Measurements from ENCODE around the gene PACRG.

Gene PACRG

DNA sequence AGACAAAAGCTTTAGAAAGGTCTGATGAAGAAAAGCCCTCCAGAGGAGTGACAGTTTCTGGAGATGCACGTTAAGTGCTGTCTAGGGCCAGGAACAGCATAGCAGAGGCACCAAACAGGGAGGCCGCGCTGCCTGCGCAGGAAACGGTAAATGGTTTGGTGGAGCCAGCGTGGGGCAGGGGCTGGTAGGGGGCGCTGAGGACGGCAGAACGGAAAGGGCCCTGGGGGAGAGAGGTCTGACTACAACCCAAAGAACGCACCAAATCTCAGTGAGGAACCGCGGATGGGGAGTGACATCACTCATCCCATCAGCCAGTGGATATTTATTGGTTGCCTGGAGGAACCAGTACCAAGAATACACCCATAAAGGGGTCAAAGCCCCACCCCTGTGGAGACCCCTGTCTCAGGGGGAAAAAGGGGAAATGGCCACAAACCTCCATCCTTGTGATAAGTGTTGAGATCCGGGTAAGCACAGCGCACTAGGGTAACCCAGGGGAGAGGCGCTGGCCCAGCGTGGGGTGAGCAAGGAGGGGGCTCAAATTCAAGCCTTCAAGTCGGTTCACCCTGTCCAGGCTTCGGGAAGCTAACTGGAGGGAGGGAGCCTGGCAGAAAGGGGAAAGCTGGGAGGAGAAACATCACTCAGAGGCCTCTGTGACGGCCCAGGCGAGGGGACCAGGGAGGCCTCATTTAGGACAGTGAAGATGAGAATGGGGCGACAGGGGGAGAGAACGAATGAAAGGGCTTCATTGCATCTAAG is 437.6 kb downstream of the PACRG start:
- DNase-seq (ENCODE audit: low spot score) (no peak), ATAC-seq (ENCODE audit: low read depth) (no peak)
- Histone ChIP-seq H3K4me3 (ENCODE audit: severe bottlenecking) (no peak overlapping the region), H3K36me3 (ENCODE audit: low read depth) (no peaks in the 10 kb centered on the region), H3K9me3 (ENCODE audit: severe bottlenecking) (no peaks in the 10 kb centered on the region), H3K4me1 (ENCODE audit: insufficient read depth, poor library complexity, severe bottlenecking) (no peaks in the 10 kb centered on the region), H3K27ac (ENCODE audit: poor library complexity, severe bottlenecking) (no peak overlapping the region), H3K27me3 (ENCODE audit: insufficient read depth, poor library complexity, severe bottlenecking) (no peaks in the 10 kb centered on the region)
- TF ChIP-seq, protein P1, sequence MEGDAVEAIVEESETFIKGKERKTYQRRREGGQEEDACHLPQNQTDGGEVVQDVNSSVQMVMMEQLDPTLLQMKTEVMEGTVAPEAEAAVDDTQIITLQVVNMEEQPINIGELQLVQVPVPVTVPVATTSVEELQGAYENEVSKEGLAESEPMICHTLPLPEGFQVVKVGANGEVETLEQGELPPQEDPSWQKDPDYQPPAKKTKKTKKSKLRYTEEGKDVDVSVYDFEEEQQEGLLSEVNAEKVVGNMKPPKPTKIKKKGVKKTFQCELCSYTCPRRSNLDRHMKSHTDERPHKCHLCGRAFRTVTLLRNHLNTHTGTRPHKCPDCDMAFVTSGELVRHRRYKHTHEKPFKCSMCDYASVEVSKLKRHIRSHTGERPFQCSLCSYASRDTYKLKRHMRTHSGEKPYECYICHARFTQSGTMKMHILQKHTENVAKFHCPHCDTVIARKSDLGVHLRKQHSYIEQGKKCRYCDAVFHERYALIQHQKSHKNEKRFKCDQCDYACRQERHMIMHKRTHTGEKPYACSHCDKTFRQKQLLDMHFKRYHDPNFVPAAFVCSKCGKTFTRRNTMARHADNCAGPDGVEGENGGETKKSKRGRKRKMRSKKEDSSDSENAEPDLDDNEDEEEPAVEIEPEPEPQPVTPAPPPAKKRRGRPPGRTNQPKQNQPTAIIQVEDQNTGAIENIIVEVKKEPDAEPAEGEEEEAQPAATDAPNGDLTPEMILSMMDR (IDR thresholded peaks at IDR 0.05; ENCODE audit: poor library complexity, severe bottlenecking): no peak

DNA sequence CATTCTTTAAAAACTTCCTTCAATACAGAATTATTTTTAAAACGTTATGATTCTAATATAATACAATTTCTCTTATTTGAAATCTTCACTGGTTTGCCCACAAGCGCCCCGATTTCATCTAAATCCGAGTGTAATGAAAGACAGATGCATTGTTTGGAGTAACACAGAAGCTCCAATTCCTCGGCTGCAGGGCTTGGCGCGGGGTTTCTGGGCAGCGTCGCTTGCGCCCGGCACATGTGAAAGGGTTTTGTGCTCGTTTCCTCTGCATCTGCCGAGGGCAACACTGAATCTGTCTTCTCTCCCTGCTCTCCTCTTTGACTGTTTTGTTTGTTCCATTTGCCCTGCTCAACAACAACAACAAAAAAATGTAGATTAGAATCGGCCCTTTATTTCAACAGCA is 438.1 kb downstream of the PACRG start:
- H3K27me3 ChIP-seq (ENCODE audit: insufficient read depth, poor library complexity, severe bottlenecking): no peaks in the 10 kb centered on the region
- no peaks in the 10 kb centered on the region for H3K4me1 ChIP-seq (ENCODE audit: insufficient read depth, poor library complexity, severe bottlenecking)
- no peak overlapping the region for H3K27ac ChIP-seq (ENCODE audit: poor library complexity, severe bottlenecking)
- H3K4me3 ChIP-seq (ENCODE audit: severe bottlenecking): no peak overlapping the region
- DNase-seq (ENCODE audit: low spot score) (no peak), ATAC-seq (ENCODE audit: low read depth) (no peak)
- H3K36me3 ChIP-seq (ENCODE audit: low read depth): no peaks in the 10 kb centered on the region
- H3K9me3 ChIP-seq (ENCODE audit: severe bottlenecking): no peaks in the 10 kb centered on the region
- TF ChIP-seq, protein P1 (IDR thresholded peaks at IDR 0.05; ENCODE audit: poor library complexity, severe bottlenecking): no peak

GRCh38 chr6:163166507-163166906 is 438.7 kb downstream of the PACRG start:
- H3K27ac ChIP-seq (ENCODE audit: poor library complexity, severe bottlenecking): no peak overlapping the region
- H3K36me3 ChIP-seq (ENCODE audit: low read depth): no peaks in the 10 kb centered on the region
- no peaks in the 10 kb centered on the region for H3K27me3 ChIP-seq (ENCODE audit: insufficient read depth, poor library complexity, severe bottlenecking)
- no peak overlapping the region for H3K4me3 ChIP-seq (ENCODE audit: severe bottlenecking)
- DNase-seq (ENCODE audit: low spot score): no peak
- H3K4me1 ChIP-seq (ENCODE audit: insufficient read depth, poor library complexity, severe bottlenecking): no peaks in the 10 kb centered on the region
- TF ChIP-seq, protein P1 (IDR thresholded peaks at IDR 0.05; ENCODE audit: poor library complexity, severe bottlenecking): no peak
- no peaks in the 10 kb centered on the region for H3K9me3 ChIP-seq (ENCODE audit: severe bottlenecking)
- no peak for ATAC-seq (ENCODE audit: low read depth)

GRCh38 chr6:163169521-163169920 is 441.7 kb downstream of the PACRG start:
- no peaks in the 10 kb centered on the region for H3K9me3 ChIP-seq (ENCODE audit: severe bottlenecking)
- H3K4me1 ChIP-seq (ENCODE audit: insufficient read depth, poor library complexity, severe bottlenecking): no peaks in the 10 kb centered on the region
- ATAC-seq (ENCODE audit: low read depth) (no peak), DNase-seq (ENCODE audit: low spot score) (no peak)
- TF ChIP-seq, protein P1 (IDR thresholded peaks at IDR 0.05; ENCODE audit: poor library complexity, severe bottlenecking): no peak
- H3K27ac ChIP-seq (ENCODE audit: poor library complexity, severe bottlenecking): no peak overlapping the region
- H3K4me3 ChIP-seq (ENCODE audit: severe bottlenecking): no peak overlapping the region
- H3K36me3 ChIP-seq (ENCODE audit: low read depth): no peaks in the 10 kb centered on the region
- H3K27me3 ChIP-seq (ENCODE audit: insufficient read depth, poor library complexity, severe bottlenecking): no peaks in the 10 kb centered on the region

DNA sequence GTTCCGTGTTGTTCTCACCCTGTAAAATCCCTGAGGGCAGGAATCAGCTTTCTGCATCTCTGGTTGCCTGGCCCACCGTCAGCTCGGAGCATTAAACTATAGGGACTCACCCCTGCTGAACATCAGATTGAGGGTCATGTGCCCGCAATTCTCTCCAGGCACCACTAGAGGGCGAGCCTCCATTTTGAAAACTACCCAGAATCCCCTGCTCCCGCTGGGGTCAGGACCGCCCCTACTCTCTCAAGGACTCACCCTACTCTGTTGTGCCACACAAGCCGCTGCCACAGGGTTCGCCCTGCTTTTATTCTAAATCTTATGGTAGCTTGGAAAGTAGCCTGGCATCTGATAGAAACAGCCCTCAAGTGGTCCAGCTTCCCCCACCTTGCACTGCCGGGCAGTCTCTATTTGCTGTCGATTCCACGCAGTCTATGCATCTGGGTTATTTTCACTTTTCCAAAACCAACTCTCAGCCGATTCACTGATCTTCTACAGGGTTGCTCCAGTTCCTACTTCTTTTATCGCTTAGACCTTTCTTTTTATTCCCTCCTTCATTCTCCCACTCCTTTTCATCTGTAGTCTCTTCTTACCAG is 442.6 kb downstream of the PACRG start:
- H3K27ac ChIP-seq (ENCODE audit: poor library complexity, severe bottlenecking): no peak overlapping the region
- H3K27me3 ChIP-seq (ENCODE audit: insufficient read depth, poor library complexity, severe bottlenecking): no peaks in the 10 kb centered on the region
- TF ChIP-seq, protein P1 (IDR thresholded peaks at IDR 0.05; ENCODE audit: poor library complexity, severe bottlenecking): peak; percentile 62
- H3K4me1 ChIP-seq (ENCODE audit: insufficient read depth, poor library complexity, severe bottlenecking): no peaks in the 10 kb centered on the region
- H3K4me3 ChIP-seq (ENCODE audit: severe bottlenecking): no peak overlapping the region
- DNase-seq (ENCODE audit: low spot score) (no peak), ATAC-seq (ENCODE audit: low read depth) (no peak)
- no peaks in the 10 kb centered on the region for H3K36me3 ChIP-seq (ENCODE audit: low read depth)
- no peaks in the 10 kb centered on the region for H3K9me3 ChIP-seq (ENCODE audit: severe bottlenecking)
